Measurements from ENCODE around the gene AP4E1. TPM values are rescaled to one million over a fixed set of nuclear protein-coding genes. Genes with fewer than 3 reads are reported as not detected.
A peak's percentile ranks its signal among the peaks of the same experiment; 100 is the strongest.
"Not testable (repeated sequence)": the region's sequence is repeated elsewhere in the genome, so short reads cannot be mapped to it uniquely, and the experiment has no call there.

AP4E1 gene
- total and polyA plus RNA-seq, 2 donors (not counting 3 experiments of a cell fraction or from before 2014, with no cell fraction given) = 1.6 to 9.8 TPM

- DNase-seq (ENCODE audit: low read depth, low spot score) (peak; percentile 32), FAIRE-seq (peak; percentile 43)
- Histone ChIP-seq H3K79me2 (ENCODE audit: control insufficient read depth, insufficient read depth, low read length) (no peaks in the 10 kb centered on the region), H3K4me2 (ENCODE audit: insufficient read depth, low read length) (no peak overlapping the region), H4K20me1 (replicated peaks; ENCODE audit: control insufficient read depth, extremely low read depth, insufficient read depth, low read length) (no peaks in the 10 kb centered on the region), H3K4me1 (ENCODE audit: control insufficient read depth, extremely low read depth, insufficient read depth, low read length) (peaks cover 5% of the 10 kb centered on the region), H3K27me3 (ENCODE audit: control insufficient read depth in 2 of 2, insufficient read depth in 2 of 2, low read length in 2 of 2) (no peaks in the 10 kb centered on the region), H3K4me3 (replicated peaks in 1 of 3; ENCODE audit: insufficient read depth in 1 of 3, low read depth in 1 of 3, low read length in 3 of 3) (no peak overlapping the region), H3K9me3 (replicated peaks; ENCODE audit: control insufficient read depth, insufficient read depth, low read length) (no peaks in the 10 kb centered on the region), H3K27ac (ENCODE audit: insufficient read depth, low read depth, low read length) (no peak overlapping the region), H2AFZ (ENCODE audit: low read depth, low read length) (no peak overlapping the region), H3K36me3 (ENCODE audit: control insufficient read depth in 2 of 2, extremely low read depth in 1 of 2, insufficient read depth in 2 of 2, low read length in 2 of 2) (peaks cover 2 to 4% of the 10 kb centered on the region in 2 experiments), H3K9me1 (replicated peaks; ENCODE audit: control insufficient read depth, extremely low read depth, insufficient read depth, low read length) (no peaks in the 10 kb centered on the region), H3K9ac (replicated peaks; ENCODE audit: extremely low read depth, insufficient read depth, low read length) (no peak overlapping the region)
- ChIA-PET CTCF (interaction anchor here (0.7 to 1.8 kb wide), 6 partner anchors 9 to 218 kb away, joined by 3 to 5 read pairs (median 3); partner anchors contain the start of gene AP4E1), POLR2A (no interaction called here)
- intact Hi-C loops (cut with micrococcal nuclease) = no loop called here
- TF ChIP-seq, protein P1, sequence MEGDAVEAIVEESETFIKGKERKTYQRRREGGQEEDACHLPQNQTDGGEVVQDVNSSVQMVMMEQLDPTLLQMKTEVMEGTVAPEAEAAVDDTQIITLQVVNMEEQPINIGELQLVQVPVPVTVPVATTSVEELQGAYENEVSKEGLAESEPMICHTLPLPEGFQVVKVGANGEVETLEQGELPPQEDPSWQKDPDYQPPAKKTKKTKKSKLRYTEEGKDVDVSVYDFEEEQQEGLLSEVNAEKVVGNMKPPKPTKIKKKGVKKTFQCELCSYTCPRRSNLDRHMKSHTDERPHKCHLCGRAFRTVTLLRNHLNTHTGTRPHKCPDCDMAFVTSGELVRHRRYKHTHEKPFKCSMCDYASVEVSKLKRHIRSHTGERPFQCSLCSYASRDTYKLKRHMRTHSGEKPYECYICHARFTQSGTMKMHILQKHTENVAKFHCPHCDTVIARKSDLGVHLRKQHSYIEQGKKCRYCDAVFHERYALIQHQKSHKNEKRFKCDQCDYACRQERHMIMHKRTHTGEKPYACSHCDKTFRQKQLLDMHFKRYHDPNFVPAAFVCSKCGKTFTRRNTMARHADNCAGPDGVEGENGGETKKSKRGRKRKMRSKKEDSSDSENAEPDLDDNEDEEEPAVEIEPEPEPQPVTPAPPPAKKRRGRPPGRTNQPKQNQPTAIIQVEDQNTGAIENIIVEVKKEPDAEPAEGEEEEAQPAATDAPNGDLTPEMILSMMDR (IDR thresholded peaks at IDR 0.05; ENCODE audit: extremely low read depth in 1 of 2, insufficient read depth in 1 of 2, low read depth in 1 of 2, low read length in 2 of 2) = no peak
- TF ChIP-seq GATA2 (IDR thresholded peaks at IDR 0.05; ENCODE audit: insufficient read depth, insufficient read length, low read depth, low read length) (no peak), JUN (IDR thresholded peaks at IDR 0.05; ENCODE audit: borderline replicate concordance, insufficient read depth, insufficient read length, low read depth) (no peak), FOS (IDR thresholded peaks at IDR 0.05; ENCODE audit: borderline replicate concordance, insufficient read depth, low read length) (peak; percentile 16), MYC (IDR thresholded peaks at IDR 0.05; ENCODE audit: low read depth, low read length) (no peak)
- dilution Hi-C loops (cut with MboI; ENCODE audit: extremely low pct_ligation_motif_present, low sequenced_read_pairs) = no loop called here
- BruUV-seq (replicated peaks) = no TSS peak
Measured at GRCh38 chr15:50945725-50946124, 37.2 kb downstream of the AP4E1 start.

- CTCF ChIA-PET = interaction anchor here (1.2 to 1.4 kb wide), 2 partner anchors 18 to 451 kb away, joined by 3 to 4 read pairs; no protein-coding TSS in a partner anchor
- FAIRE-seq = not testable (repeated sequence)
Measured at GRCh38 chr15:50950745-50951144, 42.3 kb downstream of the AP4E1 start.

More at GRCh38 chr15:50950745-50951144, 42.3 kb downstream of the AP4E1 start:
- DNase-seq (ENCODE audit: low read depth, low spot score); H3K4me3 ChIP-seq (replicated peaks in 1 of 3; ENCODE audit: insufficient read depth in 1 of 3, low read depth in 1 of 3, low read length in 3 of 3); BruUV-seq (replicated peaks); H3K27ac ChIP-seq (ENCODE audit: insufficient read depth, low read depth, low read length); H3K4me1 ChIP-seq (ENCODE audit: control insufficient read depth, extremely low read depth, insufficient read depth, low read length); H3K79me2 ChIP-seq (ENCODE audit: control insufficient read depth, insufficient read depth, low read length); H3K36me3 ChIP-seq (ENCODE audit: control insufficient read depth in 2 of 2, extremely low read depth in 1 of 2, insufficient read depth in 2 of 2, low read length in 2 of 2); H2AFZ ChIP-seq (ENCODE audit: low read depth, low read length); dilution Hi-C loops (cut with MboI; ENCODE audit: extremely low pct_ligation_motif_present, low sequenced_read_pairs); H3K9me3 ChIP-seq (replicated peaks; ENCODE audit: control insufficient read depth, insufficient read depth, low read length); H4K20me1 ChIP-seq (replicated peaks; ENCODE audit: control insufficient read depth, extremely low read depth, insufficient read depth, low read length); H3K27me3 ChIP-seq (ENCODE audit: control insufficient read depth in 2 of 2, insufficient read depth in 2 of 2, low read length in 2 of 2); H3K4me2 ChIP-seq (ENCODE audit: insufficient read depth, low read length); H3K9me1 ChIP-seq (replicated peaks; ENCODE audit: control insufficient read depth, extremely low read depth, insufficient read depth, low read length); H3K9ac ChIP-seq (replicated peaks; ENCODE audit: extremely low read depth, insufficient read depth, low read length); intact Hi-C loops (cut with micrococcal nuclease): not testable (repeated sequence)
- POLR2A ChIA-PET = interaction anchor here (0.7 kb wide), 1 partner anchor 709 kb away, joined by 4 read pairs; no protein-coding TSS in a partner anchor

All from endothelial cell of umbilical vein (primary cell).